DMS 273 (cell line): ENCODE results near the gene UTS2R.

Experiments
- DNase-seq: peaks from one replicate; lab custom pipeline; 2025; ENCODE audit not compliant: unreplicated experiment; lab: John Stamatoyannopoulos, UW

Gene UTS2R

GRCh38 chr17:82388223-82388921 lies 16.8 kb downstream of the UTS2R start:
- DNase-seq = no peak

- no peak for DNase-seq
These were observed 17.3 kb downstream of the UTS2R start for GRCh38 chr17:82388922-82389283.

- DNase-seq = peak; percentile 73
These were observed 17.8 kb downstream of the UTS2R start for GRCh38 chr17:82389379-82389778.

- no peak for DNase-seq
These were observed 18.7 kb downstream of the UTS2R start for GRCh38 chr17:82390015-82390859.

- no peak for DNase-seq
These were observed 19.4 kb downstream of the UTS2R start for GRCh38 chr17:82390860-82391435.

GRCh38 chr17:82391496-82392066 lies 20.0 kb downstream of the UTS2R start:
- no peak for DNase-seq

GRCh38 chr17:82392209-82392920 lies 20.8 kb downstream of the UTS2R start:
- DNase-seq = no peak

GRCh38 chr17:82392941-82393340 lies 21.4 kb downstream of the UTS2R start:
- DNase-seq = no peak

GRCh38 chr17:82394278-82394677 lies 22.7 kb downstream of the UTS2R start:
- no peak for DNase-seq

GRCh38 chr17:82396601-82397435 lies 25.3 kb downstream of the UTS2R start:
- DNase-seq = no peak

GRCh38 chr17:82397449-82398335 lies 26.1 kb downstream of the UTS2R start:
- DNase-seq = peak; percentile 43

- DNase-seq = peak; percentile 97
These were observed 27.5 kb downstream of the UTS2R start for GRCh38 chr17:82399041-82399441.

- DNase-seq = peak; percentile 81
These were observed 28.1 kb downstream of the UTS2R start for GRCh38 chr17:82399601-82400101.

- peak; percentile 47 for DNase-seq
These were observed 28.6 kb downstream of the UTS2R start for GRCh38 chr17:82400206-82400605.

GRCh38 chr17:82400830-82401229 lies 29.3 kb downstream of the UTS2R start:
- no peak for DNase-seq

- DNase-seq = no peak
These were observed 31.3 kb downstream of the UTS2R start for GRCh38 chr17:82402865-82403264.

GRCh38 chr17:82403662-82404660 lies 32.4 kb downstream of the UTS2R start:
- no peak for DNase-seq

- no peak for DNase-seq
These were observed 33.5 kb downstream of the UTS2R start for GRCh38 chr17:82405051-82405450.
